Measurements from ENCODE around the gene LRRC8D.
"Not testable (repeated sequence)": the region's sequence is repeated elsewhere in the genome, so short reads cannot be mapped to it uniquely, and the experiment has no call there.

- TF ChIP-seq CTCF (conservative IDR thresholded peaks at IDR 0.05; ENCODE audit: low read depth, low read length); EZH2 (IDR thresholded peaks at IDR 0.05; ENCODE audit: low read length, unreplicated experiment); EZH2phosphoT487 (IDR thresholded peaks at IDR 0.05; ENCODE audit: borderline replicate concordance, low read length): not testable (repeated sequence)
Observed at GRCh38 chr1:89924075-89924474, 103.2 kb downstream of the LRRC8D start.
